HepG2 (cell line): ENCODE measurements around the gene TPTE2. TPM values are rescaled to one million over a fixed set of nuclear protein-coding genes. Genes with fewer than 3 reads are reported as not detected.

Experiments used
- AGO1 ChIP-seq: fragments of 200-400 bp; formaldehyde crosslinking; IDR thresholded peaks from 2 replicates; pipeline ENCODE4 v1.6.1; 2017; ENCODE audit warnings: mild to moderate bottlenecking, low read depth, low read length, moderate library complexity; ENCODE audit not compliant: poor library complexity, severe bottlenecking
- CAMTA2 ChIP-seq: sonication (generic); formaldehyde crosslinking; IDR thresholded peaks from 2 replicates; pipeline ENCODE4 v1.4.0; 2020; ENCODE audit warnings: mild to moderate bottlenecking, missing genetic modification reagents, borderline replicate concordance
- CREBL2 ChIP-seq: sonication (generic); formaldehyde crosslinking; IDR thresholded peaks from 2 replicates; pipeline ENCODE4 v1.8.1; 2023; ENCODE audit warnings: missing genetic modification reagents, mild to moderate bottlenecking, borderline replicate concordance
- HNRNPLL ChIP-seq: fragments of 200-400 bp; formaldehyde crosslinking; IDR thresholded peaks from 2 replicates; pipeline ENCODE4 v1.6.1; 2017; ENCODE audit warnings: mild to moderate bottlenecking, low read depth, low read length; ENCODE audit not compliant: poor library complexity, severe bottlenecking
- IRF9 ChIP-seq: sonication (generic); formaldehyde crosslinking; IDR thresholded peaks from 2 replicates; pipeline ENCODE4 v1.8.0; 2022; ENCODE audit warnings: missing genetic modification reagents, mild to moderate bottlenecking, borderline replicate concordance
- MTF2 ChIP-seq: sonication (generic); formaldehyde crosslinking; IDR thresholded peaks from 2 replicates; pipeline ENCODE4 v1.5.0; 2020; ENCODE audit warnings: missing genetic modification reagents, borderline replicate concordance
- NFE2L2 ChIP-seq: fragments of 150-350 bp; IDR thresholded peaks from 2 replicates; pipeline ENCODE4 v1.6.1; 2014; ENCODE audit warnings: low read length
- PBX2 ChIP-seq: IDR thresholded peaks from 2 replicates; pipeline ENCODE4 v1.6.1; 2016; ENCODE audit warnings: control low read depth
- SALL2 ChIP-seq: sonication (generic); formaldehyde crosslinking; IDR thresholded peaks from 2 replicates; pipeline ENCODE4 v1.8.1; 2023; ENCODE audit warnings: mild to moderate bottlenecking, missing genetic modification reagents, inconsistent platforms
- SMAD9 ChIP-seq: sonication (generic); formaldehyde crosslinking; IDR thresholded peaks from 2 replicates; pipeline ENCODE4 v1.5.1; 2020; ENCODE audit warnings: mild to moderate bottlenecking, missing genetic modification reagents
- SPEN ChIP-seq: sonication (generic); formaldehyde crosslinking; IDR thresholded peaks from 2 replicates; pipeline ENCODE4 v1.5.1; 2020; ENCODE audit warnings: low read depth, mild to moderate bottlenecking, missing genetic modification reagents
- TEAD2 ChIP-seq: sonication (generic); formaldehyde crosslinking; IDR thresholded peaks from 2 replicates; pipeline ENCODE4 v1.9.0; 2021; ENCODE audit warnings: missing genetic modification reagents
- YEATS4 ChIP-seq: sonication (generic); formaldehyde crosslinking; IDR thresholded peaks from 2 replicates; pipeline ENCODE4 v1.4.0; 2020; ENCODE audit warnings: missing genetic modification reagents, borderline replicate concordance
- ZNF580 ChIP-seq: IDR thresholded peaks from 2 replicates; pipeline ENCODE4 v1.6.1; 2016; ENCODE audit warnings: low read depth, borderline replicate concordance
- ZNF75D ChIP-seq: sonication (generic); formaldehyde crosslinking; IDR thresholded peaks from 2 replicates; pipeline ENCODE4 v1.8.1; 2023; ENCODE audit warnings: missing genetic modification reagents, mild to moderate bottlenecking, borderline replicate concordance
- ZNF841 ChIP-seq: sonication (generic); formaldehyde crosslinking; IDR thresholded peaks from 2 replicates; pipeline ENCODE4 v1.8.1; 2023; ENCODE audit warnings: missing genetic modification reagents, borderline replicate concordance
- polyA plus RNA-seq, 8 experiments: library from polyadenylated mRNA; depleted of rRNA in 3 of 8; stranded (reverse) in 7 of 8; unstranded in 1 of 8; fragments of >200 nt; fragmentation: Illumina TruSeq in 4 of 8; extraction: Trizol in 4 of 8; gene quantifications; 2 replicates each; pipeline versions ENCODE4 v1.2.1 to v1.2.3, GENCODE V29; 2011 to 2016; ENCODE audit warnings: low read depth in 4 of 8, missing spikeins in 1 of 8, mixed read lengths in 1 of 8; ENCODE audit not compliant: insufficient read depth in 1 of 8
- total RNA-seq, 5 experiments: library from RNA; depleted of rRNA; stranded (reverse); fragments of >200 nt; fragmentation: Illumina TruSeq; extraction: Trizol; gene quantifications; 2 replicates each; pipeline ENCODE4 v1.2.3, GENCODE V29; 2016; ENCODE audit warnings: low read depth in 1 of 5
- TF ChIP-seq, protein P1 (sequence below): sonication (generic); formaldehyde crosslinking; IDR thresholded peaks from 2 replicates; pipeline ENCODE4 v1.4.0; 2020; ENCODE audit warnings: missing genetic modification reagents, borderline replicate concordance
- TF ChIP-seq, protein P2 (sequence below): sonication (generic); formaldehyde crosslinking; IDR thresholded peaks from 2 replicates; pipeline ENCODE4 v1.4.0; 2020; ENCODE audit warnings: missing genetic modification reagents, borderline replicate concordance
- TF ChIP-seq, protein P3 (sequence below): sonication (generic); formaldehyde crosslinking; IDR thresholded peaks from 2 replicates; pipeline ENCODE4 v1.5.0; 2020; ENCODE audit warnings: mild to moderate bottlenecking, low read depth, missing genetic modification reagents, borderline replicate concordance

TPTE2 gene
- total and polyA plus RNA-seq, 2 of the 13 experiments (the other 11 are each of a cell fraction or from before 2014, with no cell fraction given): 0.07 TPM; not detected in 1

GRCh38 chr13:19596960-19597361, 35.6 kb upstream of the TPTE2 start (continued):
- TF ChIP-seq PBX2 (CRISPR knock-in tag) (0 out of 2 replicates have a peak, but pooled peaks have one; percentile 17), MTF2 (no peak), SMAD9 (CRISPR knock-in tag) (no peak), SPEN (CRISPR knock-in tag) (peak; percentile 45; the same call in 1 of the 2 replicates), CAMTA2 (CRISPR knock-in tag) (no peak), YEATS4 (CRISPR knock-in tag) (peak; percentile 28; the same call in 1 of the 2 replicates), IRF9 (CRISPR knock-in tag) (no peak), HNRNPLL (no peak), ZNF841 (no peak), AGO1 (no peak), ZNF75D (no peak), CREBL2 (CRISPR knock-in tag) (no peak), SALL2 (CRISPR knock-in tag) (no peak), NFE2L2 (no peak), TEAD2 (CRISPR knock-in tag) (no peak), ZNF580 (peak; percentile 53; the same call in 1 of the 2 replicates)
- TF ChIP-seq, protein P1, sequence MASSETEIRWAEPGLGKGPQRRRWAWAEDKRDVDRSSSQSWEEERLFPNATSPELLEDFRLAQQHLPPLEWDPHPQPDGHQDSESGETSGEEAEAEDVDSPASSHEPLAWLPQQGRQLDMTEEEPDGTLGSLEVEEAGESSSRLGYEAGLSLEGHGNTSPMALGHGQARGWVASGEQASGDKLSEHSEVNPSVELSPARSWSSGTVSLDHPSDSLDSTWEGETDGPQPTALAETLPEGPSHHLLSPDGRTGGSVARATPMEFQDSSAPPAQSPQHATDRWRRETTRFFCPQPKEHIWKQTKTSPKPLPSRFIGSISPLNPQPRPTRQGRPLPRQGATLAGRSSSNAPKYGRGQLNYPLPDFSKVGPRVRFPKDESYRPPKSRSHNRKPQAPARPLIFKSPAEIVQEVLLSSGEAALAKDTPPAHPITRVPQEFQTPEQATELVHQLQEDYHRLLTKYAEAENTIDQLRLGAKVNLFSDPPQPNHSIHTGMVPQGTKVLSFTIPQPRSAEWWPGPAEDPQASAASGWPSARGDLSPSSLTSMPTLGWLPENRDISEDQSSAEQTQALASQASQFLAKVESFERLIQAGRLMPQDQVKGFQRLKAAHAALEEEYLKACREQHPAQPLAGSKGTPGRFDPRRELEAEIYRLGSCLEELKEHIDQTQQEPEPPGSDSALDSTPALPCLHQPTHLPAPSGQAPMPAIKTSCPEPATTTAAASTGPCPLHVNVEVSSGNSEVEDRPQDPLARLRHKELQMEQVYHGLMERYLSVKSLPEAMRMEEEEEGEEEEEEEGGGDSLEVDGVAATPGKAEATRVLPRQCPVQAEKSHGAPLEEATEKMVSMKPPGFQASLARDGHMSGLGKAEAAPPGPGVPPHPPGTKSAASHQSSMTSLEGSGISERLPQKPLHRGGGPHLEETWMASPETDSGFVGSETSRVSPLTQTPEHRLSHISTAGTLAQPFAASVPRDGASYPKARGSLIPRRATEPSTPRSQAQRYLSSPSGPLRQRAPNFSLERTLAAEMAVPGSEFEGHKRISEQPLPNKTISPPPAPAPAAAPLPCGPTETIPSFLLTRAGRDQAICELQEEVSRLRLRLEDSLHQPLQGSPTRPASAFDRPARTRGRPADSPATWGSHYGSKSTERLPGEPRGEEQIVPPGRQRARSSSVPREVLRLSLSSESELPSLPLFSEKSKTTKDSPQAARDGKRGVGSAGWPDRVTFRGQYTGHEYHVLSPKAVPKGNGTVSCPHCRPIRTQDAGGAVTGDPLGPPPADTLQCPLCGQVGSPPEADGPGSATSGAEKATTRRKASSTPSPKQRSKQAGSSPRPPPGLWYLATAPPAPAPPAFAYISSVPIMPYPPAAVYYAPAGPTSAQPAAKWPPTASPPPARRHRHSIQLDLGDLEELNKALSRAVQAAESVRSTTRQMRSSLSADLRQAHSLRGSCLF (CRISPR knock-in tag): no peak
- TF ChIP-seq, protein P2, sequence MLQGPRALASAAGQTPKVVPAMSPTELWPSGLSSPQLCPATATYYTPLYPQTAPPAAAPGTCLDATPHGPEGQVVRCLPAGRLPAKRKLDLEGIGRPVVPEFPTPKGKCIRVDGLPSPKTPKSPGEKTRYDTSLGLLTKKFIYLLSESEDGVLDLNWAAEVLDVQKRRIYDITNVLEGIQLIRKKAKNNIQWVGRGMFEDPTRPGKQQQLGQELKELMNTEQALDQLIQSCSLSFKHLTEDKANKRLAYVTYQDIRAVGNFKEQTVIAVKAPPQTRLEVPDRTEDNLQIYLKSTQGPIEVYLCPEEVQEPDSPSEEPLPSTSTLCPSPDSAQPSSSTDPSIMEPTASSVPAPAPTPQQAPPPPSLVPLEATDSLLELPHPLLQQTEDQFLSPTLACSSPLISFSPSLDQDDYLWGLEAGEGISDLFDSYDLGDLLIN (CRISPR knock-in tag): no peak
- TF ChIP-seq, protein P3, sequence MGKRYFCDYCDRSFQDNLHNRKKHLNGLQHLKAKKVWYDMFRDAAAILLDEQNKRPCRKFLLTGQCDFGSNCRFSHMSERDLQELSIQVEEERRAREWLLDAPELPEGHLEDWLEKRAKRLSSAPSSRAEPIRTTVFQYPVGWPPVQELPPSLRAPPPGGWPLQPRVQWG (CRISPR knock-in tag): no peak
